T-helper 1 cell (primary cell): ENCODE results near the gene SIX1.

Experiments used
- DNase-seq, 5 donors: peaks; one replicate each; pipeline ENCODE4 v3.0.0-alpha.2; 2012 to 2020
- total RNA-seq, 4 donors: gene quantifications; one replicate each; lab custom pipeline; 2026; lab: John Stamatoyannopoulos, UW

SIX1 gene
- total RNA-seq = 0 reads per million in 4 donors

- peak in 1 of 5 donors; percentile 57 for DNase-seq
Measured at GRCh38 chr14:60648934-60649874, at the start of gene SIX1. TSS of gene SIX1 (minus strand) at chr14:60649477. CDS start at chr14:60649189, 288 bp downstream.

- no peak for DNase-seq
Measured at GRCh38 chr14:60695327-60695726, 46.0 kb upstream of the SIX1 start.

- DNase-seq = no peak
Measured at GRCh38 chr14:60691383-60692113, 42.3 kb upstream of the SIX1 start.

- no peak for DNase-seq
Measured at GRCh38 chr14:60686865-60687264, 37.6 kb upstream of the SIX1 start.

GRCh38 chr14:60684203-60684602 is 34.9 kb upstream of the SIX1 start:
- DNase-seq = no peak

GRCh38 chr14:60681271-60681670 is 32.0 kb upstream of the SIX1 start:
- no peak for DNase-seq

- DNase-seq = no peak
Measured at GRCh38 chr14:60680511-60680910, 31.2 kb upstream of the SIX1 start.

- no peak for DNase-seq
Measured at GRCh38 chr14:60679566-60680258, 30.4 kb upstream of the SIX1 start.

- DNase-seq = no peak
Measured at GRCh38 chr14:60677701-60678100, 28.4 kb upstream of the SIX1 start.

GRCh38 chr14:60670989-60671388 is 21.7 kb upstream of the SIX1 start:
- DNase-seq = no peak

GRCh38 chr14:60668431-60669112 is 19.3 kb upstream of the SIX1 start:
- DNase-seq = no peak

- DNase-seq = no peak
Measured at GRCh38 chr14:60665177-60665550, 15.9 kb upstream of the SIX1 start.

GRCh38 chr14:60662982-60663381 is 13.7 kb upstream of the SIX1 start:
- no peak for DNase-seq

GRCh38 chr14:60661721-60662120 is 12.4 kb upstream of the SIX1 start:
- no peak for DNase-seq

GRCh38 chr14:60658909-60659585 is 9.8 kb upstream of the SIX1 start:
- no peak for DNase-seq

GRCh38 chr14:60658211-60658690 is 9.0 kb upstream of the SIX1 start:
- no peak for DNase-seq

GRCh38 chr14:60657456-60658210 is 8.4 kb upstream of the SIX1 start:
- DNase-seq = no peak

- peak in 1 of 5 donors; percentile 56 for DNase-seq
Measured at GRCh38 chr14:60656686-60657455, 7.6 kb upstream of the SIX1 start.

GRCh38 chr14:60655898-60656685 is 6.8 kb upstream of the SIX1 start:
- DNase-seq = no peak
